ENCODE results near the gene MTMR2. TPM values are rescaled to one million over a fixed set of nuclear protein-coding genes. Genes with fewer than 3 reads are reported as not detected.
"Not testable (repeated sequence)": the region's sequence is repeated elsewhere in the genome, so short reads cannot be mapped to it uniquely, and the experiment has no call there.

The MTMR2 gene
- polyA plus RNA-seq, 3 donors: 1.9 to 5.1 (median 2.6) TPM

- no peaks in the 10 kb centered on the region for H4K20me1 ChIP-seq (ENCODE audit: insufficient read depth, low read length)
- H2AFZ ChIP-seq (ENCODE audit: insufficient read depth, low read depth, low read length, poor library complexity, severe bottlenecking): no peak overlapping the region
- TF ChIP-seq, protein P1, sequence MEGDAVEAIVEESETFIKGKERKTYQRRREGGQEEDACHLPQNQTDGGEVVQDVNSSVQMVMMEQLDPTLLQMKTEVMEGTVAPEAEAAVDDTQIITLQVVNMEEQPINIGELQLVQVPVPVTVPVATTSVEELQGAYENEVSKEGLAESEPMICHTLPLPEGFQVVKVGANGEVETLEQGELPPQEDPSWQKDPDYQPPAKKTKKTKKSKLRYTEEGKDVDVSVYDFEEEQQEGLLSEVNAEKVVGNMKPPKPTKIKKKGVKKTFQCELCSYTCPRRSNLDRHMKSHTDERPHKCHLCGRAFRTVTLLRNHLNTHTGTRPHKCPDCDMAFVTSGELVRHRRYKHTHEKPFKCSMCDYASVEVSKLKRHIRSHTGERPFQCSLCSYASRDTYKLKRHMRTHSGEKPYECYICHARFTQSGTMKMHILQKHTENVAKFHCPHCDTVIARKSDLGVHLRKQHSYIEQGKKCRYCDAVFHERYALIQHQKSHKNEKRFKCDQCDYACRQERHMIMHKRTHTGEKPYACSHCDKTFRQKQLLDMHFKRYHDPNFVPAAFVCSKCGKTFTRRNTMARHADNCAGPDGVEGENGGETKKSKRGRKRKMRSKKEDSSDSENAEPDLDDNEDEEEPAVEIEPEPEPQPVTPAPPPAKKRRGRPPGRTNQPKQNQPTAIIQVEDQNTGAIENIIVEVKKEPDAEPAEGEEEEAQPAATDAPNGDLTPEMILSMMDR (IDR thresholded peaks at IDR 0.05): no peak
- no peak overlapping the region for H3K4me2 ChIP-seq (replicated peaks; ENCODE audit: extremely low read depth, low read length, poor library complexity, severe bottlenecking)
- H3K27me3 ChIP-seq (ENCODE audit: control insufficient read depth in 2 of 2, insufficient read depth in 2 of 2, low read length in 2 of 2): no peaks in the 10 kb centered on the region
- peaks cover 39 to 73% of the 10 kb centered on the region in 2 donors for H3K36me3 ChIP-seq (replicated peaks in 1 of 2; ENCODE audit: control insufficient read depth in 1 of 2, insufficient read depth in 2 of 2, low read length in 2 of 2)
- Mint-ChIP-seq H3K4me3 (no peak overlapping the region), H3K36me3 (peaks cover 43 to 65% of the 10 kb centered on the region in 2 donors), H3K9me3 (no peaks in the 10 kb centered on the region), H3K27ac (peak overlapping the region in 1 of 7 donors; percentile 6), H3K27me3 (ENCODE audit: low read depth in 3 of 3) (no peaks in the 10 kb centered on the region), H3K4me1 (no peaks in the 10 kb centered on the region)
- H3K79me2 ChIP-seq (ENCODE audit: insufficient read depth, low read length): no peaks in the 10 kb centered on the region
- H3K9ac ChIP-seq (ENCODE audit: insufficient read depth, low read length, poor library complexity, severe bottlenecking): no peak overlapping the region
- no peaks in the 10 kb centered on the region for H3K4me1 ChIP-seq (ENCODE audit: control insufficient read depth in 1 of 2, insufficient read depth in 2 of 2, low read length in 2 of 2)
- intact Hi-C loops (cut with micrococcal nuclease): no loop called here
- peak in 1 of 3 donors; percentile 3 for DNase-seq
- H3K9me3 ChIP-seq (replicated peaks in 1 of 2; ENCODE audit: control insufficient read depth in 1 of 2, insufficient read depth in 1 of 2, low read length in 2 of 2): no peaks in the 10 kb centered on the region
- no peak overlapping the region for H3K4me3 ChIP-seq (replicated peaks in 1 of 3; ENCODE audit: low read depth in 2 of 3, low read length in 3 of 3)
- H3K27ac ChIP-seq (ENCODE audit: low read depth in 1 of 2, low read length in 2 of 2): no peak overlapping the region
- WGBS (ENCODE audit: insufficient coverage): no CpG with 5 or more reads among the region's 2 CpGs
These were observed 107.9 kb downstream of the MTMR2 start for GRCh38 chr11:95816037-95816436.

- peaks cover 28 to 39% of the 10 kb centered on the region in 2 donors for H3K36me3 Mint-ChIP-seq
- H4K20me1 ChIP-seq (ENCODE audit: insufficient read depth, low read length); H3K27me3 Mint-ChIP-seq (ENCODE audit: low read depth in 3 of 3); H3K9ac ChIP-seq (ENCODE audit: insufficient read depth, low read length, poor library complexity, severe bottlenecking); H3K4me3 Mint-ChIP-seq; H3K9me3 ChIP-seq (replicated peaks in 1 of 2; ENCODE audit: control insufficient read depth in 1 of 2, insufficient read depth in 1 of 2, low read length in 2 of 2); DNase-seq; H3K4me2 ChIP-seq (replicated peaks; ENCODE audit: extremely low read depth, low read length, poor library complexity, severe bottlenecking); H2AFZ ChIP-seq (ENCODE audit: insufficient read depth, low read depth, low read length, poor library complexity, severe bottlenecking); H3K27me3 ChIP-seq (ENCODE audit: control insufficient read depth in 2 of 2, insufficient read depth in 2 of 2, low read length in 2 of 2); H3K4me1 Mint-ChIP-seq; H3K27ac Mint-ChIP-seq; intact Hi-C loops (cut with micrococcal nuclease); H3K79me2 ChIP-seq (ENCODE audit: insufficient read depth, low read length); H3K4me3 ChIP-seq (replicated peaks in 1 of 3; ENCODE audit: low read depth in 2 of 3, low read length in 3 of 3); H3K27ac ChIP-seq (ENCODE audit: low read depth in 1 of 2, low read length in 2 of 2); H3K4me1 ChIP-seq (ENCODE audit: control insufficient read depth in 1 of 2, insufficient read depth in 2 of 2, low read length in 2 of 2): not testable (repeated sequence)
- H3K36me3 ChIP-seq (replicated peaks in 1 of 2; ENCODE audit: control insufficient read depth in 1 of 2, insufficient read depth in 2 of 2, low read length in 2 of 2): peaks cover 21 to 49% of the 10 kb centered on the region in 2 donors
- H3K9me3 Mint-ChIP-seq: peaks cover 0 to 20% (median 0%) of the 10 kb centered on the region in 7 donors
- WGBS (ENCODE audit: insufficient coverage): no CpG with 5 or more reads among the region's 4 CpGs
These were observed 112.9 kb downstream of the MTMR2 start for GRCh38 chr11:95811052-95811451.

GRCh38 chr11:95806464-95806863 lies 117.4 kb downstream of the MTMR2 start:
- intact Hi-C loops (cut with micrococcal nuclease): not testable (repeated sequence)
- WGBS (ENCODE audit: insufficient coverage): 100% methylated on average over 6 of the region's 6 CpGs

More at GRCh38 chr11:95806464-95806863, 117.4 kb downstream of the MTMR2 start:
- not testable (repeated sequence) for H3K79me2 ChIP-seq (ENCODE audit: insufficient read depth, low read length); H3K27me3 Mint-ChIP-seq (ENCODE audit: low read depth in 3 of 3); H3K4me3 ChIP-seq (replicated peaks in 1 of 3; ENCODE audit: low read depth in 2 of 3, low read length in 3 of 3); H3K4me1 Mint-ChIP-seq; H3K4me1 ChIP-seq (ENCODE audit: control insufficient read depth in 1 of 2, insufficient read depth in 2 of 2, low read length in 2 of 2); H3K27ac ChIP-seq (ENCODE audit: low read depth in 1 of 2, low read length in 2 of 2); H3K4me2 ChIP-seq (replicated peaks; ENCODE audit: extremely low read depth, low read length, poor library complexity, severe bottlenecking); DNase-seq; H4K20me1 ChIP-seq (ENCODE audit: insufficient read depth, low read length); H2AFZ ChIP-seq (ENCODE audit: insufficient read depth, low read depth, low read length, poor library complexity, severe bottlenecking); H3K4me3 Mint-ChIP-seq; H3K9me3 ChIP-seq (replicated peaks in 1 of 2; ENCODE audit: control insufficient read depth in 1 of 2, insufficient read depth in 1 of 2, low read length in 2 of 2); H3K27ac Mint-ChIP-seq; H3K9ac ChIP-seq (ENCODE audit: insufficient read depth, low read length, poor library complexity, severe bottlenecking); H3K27me3 ChIP-seq (ENCODE audit: control insufficient read depth in 2 of 2, insufficient read depth in 2 of 2, low read length in 2 of 2)
- H3K9me3 Mint-ChIP-seq: peaks cover 0 to 21% (median 0%) of the 10 kb centered on the region in 7 donors
- peaks cover 34 to 44% of the 10 kb centered on the region in 2 donors for H3K36me3 Mint-ChIP-seq
- H3K36me3 ChIP-seq (replicated peaks in 1 of 2; ENCODE audit: control insufficient read depth in 1 of 2, insufficient read depth in 2 of 2, low read length in 2 of 2): peaks cover 14 to 55% of the 10 kb centered on the region in 2 donors

Data from CD14-positive monocyte (primary cell).